Mucosa of descending colon (tissue), 3 donors: ENCODE measurements around the gene HHIPL2. TPM values are rescaled to one million over a fixed set of nuclear protein-coding genes. Genes with fewer than 3 reads are reported as not detected.

ENCODE experiments used
- ATAC-seq: fragments of 200-7000 bp; cut with Tn5 transposase; one replicate; pipeline ENCODE4 v1.9.1; 2020; ENCODE audit warnings: mild to moderate bottlenecking, moderate library complexity
- DNase-seq, 3 donors: peaks; one replicate each; pipeline ENCODE4 v3.0.0-alpha.2; 2020
- H3K36me3 ChIP-seq: fragments of 200-600 bp; one replicate; pipeline ENCODE4 v1.8.0; 2021; ENCODE audit warnings: low read depth, mild to moderate bottlenecking
- H3K4me1 ChIP-seq: fragments of 200-600 bp; one replicate; pipeline ENCODE4 v1.8.0; 2021; ENCODE audit warnings: low read depth, mild to moderate bottlenecking
- H3K4me3 ChIP-seq: fragments of 200-600 bp; one replicate; pipeline ENCODE4 v1.8.0; 2021; ENCODE audit warnings: mild to moderate bottlenecking
- H3K9me3 ChIP-seq: fragments of 200-600 bp; one replicate; pipeline ENCODE4 v1.8.0; 2021; ENCODE audit warnings: mild to moderate bottlenecking
- CTCF ChIP-seq: fragments of 200-600 bp; IDR thresholded peaks from one replicate; pipeline ENCODE4 v1.8.0; 2022; ENCODE audit warnings: antibody characterized with exemption, mild to moderate bottlenecking
- intact Hi-C, 2 donors: fragments of 100-400 bp; cut with DNase I in 1 of 2; cut with micrococcal nuclease in 1 of 2; formaldehyde crosslinking; loops; one replicate each; pipeline versions ENCODE4 v1.11.0 to v1.11.1; 2022; cut with DNase I, micrococcal nuclease
- total RNA-seq, 3 donors: library from RNA; stranded (reverse); fragmentation: NEBNext Ultra II Directional in 2 of 3; extraction: Animal tissue kit (Norgen Biotek cat#: 25700) in 2 of 3; gene quantifications; one replicate each; pipeline versions ENCODE4 v1.2.1 to v1.2.4, GENCODE V29; 2021 to 2023
- donor health status: DM: no; HTN: no; CAD: no; lungs with moderate emphysema.
- donor health status: DM: no; HTN: no; CAD: no.
- donor health status: DM: no; HTN: yes; CAD: no.

Gene HHIPL2
- total RNA-seq, 3 donors from 2014 or later, result 0.14 to 0.26 TPM; not detected in 1

- intact Hi-C loops, result no loop called here
Observed at GRCh38 chr1:222547260-222547614, 667 bp downstream of the HHIPL2 start.

DNA sequence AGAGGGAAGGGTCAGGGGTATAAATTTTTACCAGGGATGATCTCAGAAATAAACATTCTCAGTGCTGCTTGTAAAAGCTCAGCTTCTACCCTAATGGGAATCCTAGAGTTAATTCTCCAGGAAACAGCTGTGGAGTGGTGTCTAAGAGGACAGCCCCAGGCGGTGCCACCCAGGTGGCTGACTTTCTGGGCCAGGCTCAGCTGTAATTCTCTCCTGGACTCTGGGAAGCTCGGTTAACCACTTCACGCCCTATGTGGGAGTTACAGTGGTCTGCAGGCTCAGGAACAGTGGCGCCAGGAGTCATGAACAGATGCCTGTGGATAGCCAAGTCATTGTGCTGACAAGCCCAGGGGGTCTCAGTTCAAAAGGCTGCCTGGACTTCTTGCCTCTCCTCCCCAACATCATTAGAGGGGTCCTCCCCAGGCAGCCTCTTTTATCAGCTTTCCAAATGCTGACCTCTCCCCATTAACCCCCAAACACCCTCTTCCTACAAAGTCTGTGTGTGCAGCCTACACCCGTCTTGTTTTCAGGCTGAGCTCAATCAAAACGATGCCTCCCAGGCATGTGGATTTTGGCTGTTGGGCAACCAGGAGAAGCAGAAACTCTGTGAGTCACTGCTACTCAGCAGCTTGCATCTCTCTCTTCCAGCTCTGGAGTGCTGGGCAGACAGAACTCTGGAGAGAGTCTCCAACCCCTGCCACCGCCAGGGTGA is 1.2 kb downstream of the HHIPL2 start:
- no peak for DNase-seq

More at GRCh38 chr1:222547260-222547614, 667 bp downstream of the HHIPL2 start:
- no peak for DNase-seq
- Histone ChIP-seq H3K4me1 (peaks cover 4% of the 10 kb centered on the region), H3K36me3 (no peaks in the 10 kb centered on the region), H3K9me3 (no peaks in the 10 kb centered on the region), H3K4me3 (no peak overlapping the region)
- no peak for TF ChIP-seq CTCF
- no peak for ATAC-seq

GRCh38 chr1:222546091-222546490 is 1.8 kb downstream of the HHIPL2 start:
- peaks cover 4% of the 10 kb centered on the region for H3K4me1 ChIP-seq
- TF ChIP-seq CTCF, result no peak
- no peaks in the 10 kb centered on the region for H3K9me3 ChIP-seq
- ATAC-seq (no peak), DNase-seq (no peak)
- intact Hi-C loops, result no loop called here
- H3K4me3 ChIP-seq, result no peak overlapping the region
- no peaks in the 10 kb centered on the region for H3K36me3 ChIP-seq

More for the DNA sequence above, 1.2 kb downstream of the HHIPL2 start:
- no peaks in the 10 kb centered on the region for H3K9me3 ChIP-seq
- H3K4me3 ChIP-seq, result no peak overlapping the region
- ATAC-seq, result no peak
- intact Hi-C loops, result no loop called here
- H3K36me3 ChIP-seq, result no peaks in the 10 kb centered on the region
- peaks cover 4% of the 10 kb centered on the region for H3K4me1 ChIP-seq
- TF ChIP-seq CTCF, result no peak

DNA sequence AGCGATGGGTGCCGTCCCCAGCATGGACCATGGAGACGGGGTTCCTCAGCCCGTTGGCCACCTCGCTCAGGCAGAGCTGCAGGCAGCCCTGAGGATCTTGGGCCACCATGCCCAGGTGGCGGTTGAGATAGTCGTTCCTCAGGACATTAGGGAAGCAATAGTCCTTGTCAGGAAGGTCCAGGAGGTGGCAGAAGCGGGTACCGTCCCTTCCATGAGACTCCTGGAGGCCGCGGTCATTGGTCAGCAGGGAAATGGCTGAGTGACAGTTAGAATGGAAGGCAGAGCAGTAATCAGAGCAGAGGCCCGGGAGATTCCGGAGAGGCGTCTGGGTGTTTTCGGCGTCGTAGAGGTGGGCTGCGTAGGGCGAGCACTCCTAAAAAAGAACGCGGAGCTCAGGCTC is 4.1 kb downstream of the HHIPL2 start:
- intact Hi-C loops, result no loop called here
- H3K36me3 ChIP-seq, result no peaks in the 10 kb centered on the region
- no peak overlapping the region for H3K4me3 ChIP-seq
- TF ChIP-seq CTCF, result no peak
- H3K4me1 ChIP-seq, result peaks cover 4% of the 10 kb centered on the region
- DNase-seq (no peak), ATAC-seq (peak; percentile 17)
- H3K9me3 ChIP-seq, result no peaks in the 10 kb centered on the region

GRCh38 chr1:222540598-222540995 is 7.3 kb downstream of the HHIPL2 start:
- intact Hi-C loops, result no loop called here
- no peak for TF ChIP-seq CTCF
- Histone ChIP-seq H3K4me3 (no peak overlapping the region), H3K36me3 (no peaks in the 10 kb centered on the region), H3K4me1 (no peaks in the 10 kb centered on the region), H3K9me3 (no peaks in the 10 kb centered on the region)
- DNase-seq (no peak), ATAC-seq (no peak)
